MM.1S (cell line): ENCODE data around the gene MRPS10.

Source experiments
- CTCF ChIP-seq: fragments of 300-600 bp; sonication (generic); IDR thresholded peaks from 2 replicates; pipeline ENCODE4 v1.5.1; 2016; ENCODE audit warnings: antibody characterized with exemption, low read length, mixed read lengths
- EZH2 ChIP-seq: fragments of 300-600 bp; sonication (generic); optimal IDR thresholded peaks from 2 replicates; pipeline ENCODE3; 2017; ENCODE audit warnings: low read depth, mild to moderate bottlenecking, antibody characterized with exemption, low read length, mixed read lengths

- TF ChIP-seq CTCF, result no peak
- TF ChIP-seq EZH2, result no peak
These were observed 25.4 kb upstream of the MRPS10 start for GRCh38 chr6:42243046-42243445.
